Activated T-cell treated with anti-CD3 and anti-CD28 coated beads, Interleukin-2, amount 50 U/mL, for 1 hour (primary cell): ENCODE measurements around the gene PTS.
A peak's percentile ranks its signal among the peaks of the same experiment; 100 is the strongest.
"Not testable (repeated sequence)": the region's sequence is repeated elsewhere in the genome, so short reads cannot be mapped to it uniquely, and the experiment has no call there.

Experiments used
- DNase-seq: peaks from one replicate; pipeline ENCODE4 v3.0.0-alpha.2; 2020

PTS gene

GRCh38 chr11:112226062-112226830, at the start of gene PTS:
TSS of gene PTS (plus strand) at chr11:112226428. CDS start at chr11:112226444, 16 bp downstream.
- peak; percentile 84 for DNase-seq

- DNase-seq = no peak
Measured at GRCh38 chr11:112177589-112177988, 48.6 kb upstream of the PTS start.

GRCh38 chr11:112178428-112178827, 47.8 kb upstream of the PTS start:
- no peak for DNase-seq

- DNase-seq = no peak
Measured at GRCh38 chr11:112178936-112179335, 47.3 kb upstream of the PTS start.

- DNase-seq = no peak
Measured at GRCh38 chr11:112179601-112180000, 46.6 kb upstream of the PTS start.

- DNase-seq = no peak
Measured at GRCh38 chr11:112182867-112183266, 43.4 kb upstream of the PTS start.

GRCh38 chr11:112185883-112186282, 40.3 kb upstream of the PTS start:
- no peak for DNase-seq

GRCh38 chr11:112186304-112186703, 39.9 kb upstream of the PTS start:
- DNase-seq = no peak

- not testable (repeated sequence) for DNase-seq
Measured at GRCh38 chr11:112195113-112195512, 31.1 kb upstream of the PTS start.

- DNase-seq = no peak
Measured at GRCh38 chr11:112195951-112196351, 30.3 kb upstream of the PTS start.

- DNase-seq = no peak
Measured at GRCh38 chr11:112196519-112197087, 29.6 kb upstream of the PTS start.

- DNase-seq = not testable (repeated sequence)
Measured at GRCh38 chr11:112199101-112199500, 27.1 kb upstream of the PTS start.

GRCh38 chr11:112200252-112200651, 26.0 kb upstream of the PTS start:
- no peak for DNase-seq

- no peak for DNase-seq
Measured at GRCh38 chr11:112206071-112206470, 20.2 kb upstream of the PTS start.

- no peak for DNase-seq
Measured at GRCh38 chr11:112210890-112211289, 15.3 kb upstream of the PTS start.

GRCh38 chr11:112211536-112211935, 14.7 kb upstream of the PTS start:
- no peak for DNase-seq

- no peak for DNase-seq
Measured at GRCh38 chr11:112212290-112212689, 13.9 kb upstream of the PTS start.

GRCh38 chr11:112212710-112213109, 13.5 kb upstream of the PTS start:
- no peak for DNase-seq

- DNase-seq = no peak
Measured at GRCh38 chr11:112213753-112214152, 12.5 kb upstream of the PTS start.

GRCh38 chr11:112215621-112216020, 10.6 kb upstream of the PTS start:
- DNase-seq = no peak

GRCh38 chr11:112216561-112217105, 9.6 kb upstream of the PTS start:
- no peak for DNase-seq

- DNase-seq = peak; percentile 30
Measured at GRCh38 chr11:112219476-112220232, 6.6 kb upstream of the PTS start.

GRCh38 chr11:112221274-112221835, 4.9 kb upstream of the PTS start:
- DNase-seq = no peak
